Femur (tissue), 1 donor: Measurements from ENCODE around the gene SLC25A26.

Source experiments
- DNase-seq: peaks from one replicate; pipeline ENCODE4 v3.0.0-alpha.2; 2017

SLC25A26 gene

GRCh38 chr3:66227915-66228314 lies 7.1 kb downstream of the SLC25A26 start:
- no peak for DNase-seq

- DNase-seq, result no peak
These were observed 7.9 kb downstream of the SLC25A26 start for GRCh38 chr3:66228707-66229106.

GRCh38 chr3:66229931-66230330 lies 9.1 kb downstream of the SLC25A26 start:
- no peak for DNase-seq

- DNase-seq, result no peak
These were observed 12.2 kb downstream of the SLC25A26 start for GRCh38 chr3:66233033-66233432.

GRCh38 chr3:66236281-66236680 lies 15.5 kb downstream of the SLC25A26 start:
- no peak for DNase-seq

- no peak for DNase-seq
These were observed 16.8 kb downstream of the SLC25A26 start for GRCh38 chr3:66237552-66237951.

- no peak for DNase-seq
These were observed 18.8 kb downstream of the SLC25A26 start for GRCh38 chr3:66239513-66240123.

- DNase-seq, result no peak
These were observed 20.7 kb downstream of the SLC25A26 start for GRCh38 chr3:66241466-66241865.

- DNase-seq, result no peak
These were observed 22.1 kb downstream of the SLC25A26 start for GRCh38 chr3:66242788-66243464.

GRCh38 chr3:66248641-66249040 lies 27.8 kb downstream of the SLC25A26 start:
- no peak for DNase-seq

- DNase-seq, result no peak
These were observed 33.2 kb downstream of the SLC25A26 start for GRCh38 chr3:66253790-66254620.

GRCh38 chr3:66255865-66256264 lies 35.1 kb downstream of the SLC25A26 start:
- DNase-seq, result no peak

GRCh38 chr3:66256806-66257205 lies 36.0 kb downstream of the SLC25A26 start:
- no peak for DNase-seq

GRCh38 chr3:66259566-66260255 lies 38.9 kb downstream of the SLC25A26 start:
- DNase-seq, result no peak

- DNase-seq, result no peak
These were observed 39.6 kb downstream of the SLC25A26 start for GRCh38 chr3:66260431-66260830.

GRCh38 chr3:66261355-66261754 lies 40.6 kb downstream of the SLC25A26 start:
- no peak for DNase-seq

GRCh38 chr3:66265649-66266048 lies 44.8 kb downstream of the SLC25A26 start:
- DNase-seq, result no peak

- no peak for DNase-seq
These were observed 45.8 kb downstream of the SLC25A26 start for GRCh38 chr3:66266551-66266950.

- no peak for DNase-seq
These were observed 46.2 kb downstream of the SLC25A26 start for GRCh38 chr3:66267031-66267430.

GRCh38 chr3:66267906-66268305 lies 47.1 kb downstream of the SLC25A26 start:
- no peak for DNase-seq

- no peak for DNase-seq
These were observed 48.1 kb downstream of the SLC25A26 start for GRCh38 chr3:66268864-66269263.

- DNase-seq, result no peak
These were observed 48.6 kb downstream of the SLC25A26 start for GRCh38 chr3:66269411-66269810.

GRCh38 chr3:66270288-66270687 lies 49.5 kb downstream of the SLC25A26 start:
- no peak for DNase-seq
